Caco-2 (cell line): ENCODE measurements around the gene SRGAP1. TPM values are rescaled to one million over a fixed set of nuclear protein-coding genes. Genes with fewer than 3 reads are reported as not detected.

Experiments
- BruUV-seq: library from RNA; stranded (reverse); fragments of 400-500 nt; replicated peaks from 2 replicates; lab custom pipeline; 2021; lab: Mats Ljungman, UMichigan
- CTCF ChIA-PET: fragments of 300-600 bp; sonication (Branson Sonifier 250); formaldehyde crosslinking; loops from one replicate; lab custom pipeline; 2022; ENCODE audit warnings: antibody characterized with exemption; lab: Charles Lee
- POLR2A ChIA-PET: fragments of 300-600 bp; sonication (Branson Sonifier 250); formaldehyde crosslinking; loops from one replicate; lab custom pipeline; 2022; ENCODE audit warnings: antibody characterized with exemption; lab: Charles Lee
- DNase-seq, 2 experiments: peaks; one replicate each; pipeline versions ENCODE4 v3.0.0 to v3.0.0-alpha.2; 2020 to 2022
- H3K27me3 ChIP-seq: replicated peaks from 2 replicates; pipeline ENCODE4 v1.6.0; 2011; ENCODE audit warnings: low read length; ENCODE audit not compliant: control insufficient read depth, insufficient read depth
- H3K36me3 ChIP-seq: 2 replicates; pipeline ENCODE4 v1.5.1; 2011; ENCODE audit warnings: low read length; ENCODE audit not compliant: control insufficient read depth, insufficient read depth
- H3K4me1 ChIP-seq: fragments of 250-450 bp; sonication (Bioruptor Pico); 2 replicates; pipeline ENCODE4 v1.5.1; 2020; ENCODE audit warnings: mild to moderate bottlenecking
- H3K4me3 ChIP-seq: 2 replicates; pipeline ENCODE4 v1.5.1; 2011; ENCODE audit warnings: low read depth, mild to moderate bottlenecking, control low read depth, low read length
- H3K9me3 ChIP-seq: fragments of 250-450 bp; sonication (Bioruptor Pico); 2 replicates; pipeline ENCODE4 v1.5.1; 2020; ENCODE audit warnings: mild to moderate bottlenecking, moderate library complexity
- H3K27ac Mint-ChIP-seq: one replicate; pipeline ENCODE4 v1.8.0; 2022; ENCODE audit warnings: mixed read lengths; ENCODE audit not compliant: unreplicated experiment
- H3K27me3 Mint-ChIP-seq: one replicate; pipeline ENCODE4 v1.8.0; 2022; ENCODE audit warnings: mixed read lengths; ENCODE audit not compliant: insufficient read depth, unreplicated experiment
- H3K36me3 Mint-ChIP-seq: one replicate; pipeline ENCODE4 v1.8.0; 2022; ENCODE audit warnings: mild to moderate bottlenecking, mixed read lengths; ENCODE audit not compliant: insufficient read depth, unreplicated experiment
- H3K4me1 Mint-ChIP-seq: one replicate; pipeline ENCODE4 v1.8.0; 2022; ENCODE audit warnings: low read depth, mixed read lengths; ENCODE audit not compliant: unreplicated experiment
- H3K4me3 Mint-ChIP-seq: one replicate; pipeline ENCODE4 v1.8.0; 2022; ENCODE audit warnings: mild to moderate bottlenecking, moderate library complexity, mixed read lengths; ENCODE audit not compliant: unreplicated experiment
- H3K9me3 Mint-ChIP-seq: one replicate; pipeline ENCODE4 v1.8.0; 2022; ENCODE audit warnings: mixed read lengths; ENCODE audit not compliant: unreplicated experiment
- intact Hi-C: fragments of 100-400 bp; cut with micrococcal nuclease; formaldehyde crosslinking; loops from one replicate; pipeline ENCODE4 v1.10.0; 2022; ENCODE audit not compliant: unreplicated experiment
- total RNA-seq: library from RNA; stranded (reverse); gene quantifications from 2 replicates; pipeline ENCODE4 v1.2.3, GENCODE V29; 2022
- TF ChIP-seq, protein P1 (sequence below), 2 experiments: fragments of 200-600 bp in 1 of 2; IDR thresholded peaks; 1 replicate in 1 of 2; 2 replicates in 1 of 2; pipeline versions ENCODE4 v1.5.1 to v1.8.0; 2011 to 2022; ENCODE audit warnings: antibody characterized with exemption in 1 of 2, control low read depth in 1 of 2, inconsistent platforms in 1 of 2, low read depth in 1 of 2, low read length in 1 of 2, mild to moderate bottlenecking in 1 of 2, moderate library complexity in 1 of 2; ENCODE audit not compliant: insufficient read depth in 1 of 2, severe bottlenecking in 1 of 2, unreplicated experiment in 1 of 2

SRGAP1 gene
- total RNA-seq, 1 experiment from 2014 or later = 22.1 TPM

DNA sequence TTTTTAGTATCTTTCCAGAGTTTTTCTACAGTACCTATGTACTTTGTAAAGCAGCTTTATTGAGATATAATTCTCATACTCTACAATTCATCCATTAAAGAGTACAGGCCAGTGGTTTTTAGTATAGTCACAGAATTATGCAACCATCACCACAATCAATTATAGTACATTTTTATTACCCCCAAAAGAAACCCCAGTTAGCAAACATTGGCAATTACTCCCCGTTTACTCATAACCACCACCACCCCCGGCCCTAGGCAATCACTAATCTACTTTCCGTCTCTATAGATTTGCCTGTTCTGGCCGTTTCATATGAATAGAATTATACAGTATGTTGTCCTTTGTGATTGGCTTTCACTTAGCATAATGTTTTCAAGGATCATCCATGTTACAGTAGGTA lies 257.8 kb downstream of the SRGAP1 start:
- no peaks in the 10 kb centered on the region for H3K27me3 Mint-ChIP-seq
- no TSS peak for BruUV-seq
- no peak overlapping the region for H3K4me3 ChIP-seq
- ChIA-PET POLR2A (no interaction called here), CTCF (no interaction called here)
- no peak overlapping the region for H3K4me3 Mint-ChIP-seq
- no peaks in the 10 kb centered on the region for H3K4me1 Mint-ChIP-seq
- intact Hi-C loops = no loop called here
- H3K4me1 ChIP-seq = no peaks in the 10 kb centered on the region
- no peaks in the 10 kb centered on the region for H3K36me3 ChIP-seq
- no peaks in the 10 kb centered on the region for H3K9me3 Mint-ChIP-seq
- TF ChIP-seq, protein P1, sequence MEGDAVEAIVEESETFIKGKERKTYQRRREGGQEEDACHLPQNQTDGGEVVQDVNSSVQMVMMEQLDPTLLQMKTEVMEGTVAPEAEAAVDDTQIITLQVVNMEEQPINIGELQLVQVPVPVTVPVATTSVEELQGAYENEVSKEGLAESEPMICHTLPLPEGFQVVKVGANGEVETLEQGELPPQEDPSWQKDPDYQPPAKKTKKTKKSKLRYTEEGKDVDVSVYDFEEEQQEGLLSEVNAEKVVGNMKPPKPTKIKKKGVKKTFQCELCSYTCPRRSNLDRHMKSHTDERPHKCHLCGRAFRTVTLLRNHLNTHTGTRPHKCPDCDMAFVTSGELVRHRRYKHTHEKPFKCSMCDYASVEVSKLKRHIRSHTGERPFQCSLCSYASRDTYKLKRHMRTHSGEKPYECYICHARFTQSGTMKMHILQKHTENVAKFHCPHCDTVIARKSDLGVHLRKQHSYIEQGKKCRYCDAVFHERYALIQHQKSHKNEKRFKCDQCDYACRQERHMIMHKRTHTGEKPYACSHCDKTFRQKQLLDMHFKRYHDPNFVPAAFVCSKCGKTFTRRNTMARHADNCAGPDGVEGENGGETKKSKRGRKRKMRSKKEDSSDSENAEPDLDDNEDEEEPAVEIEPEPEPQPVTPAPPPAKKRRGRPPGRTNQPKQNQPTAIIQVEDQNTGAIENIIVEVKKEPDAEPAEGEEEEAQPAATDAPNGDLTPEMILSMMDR (IDR thresholded peaks at IDR 0.05; ENCODE audit: insufficient read depth in 1 of 2, low read depth in 1 of 2, low read length in 1 of 2, severe bottlenecking in 1 of 2, unreplicated experiment in 1 of 2) = no peak
- no peak for DNase-seq
- H3K9me3 ChIP-seq = no peaks in the 10 kb centered on the region
- H3K27me3 ChIP-seq = no peaks in the 10 kb centered on the region
- H3K27ac Mint-ChIP-seq = no peak overlapping the region
- peaks cover 28% of the 10 kb centered on the region for H3K36me3 Mint-ChIP-seq

DNA sequence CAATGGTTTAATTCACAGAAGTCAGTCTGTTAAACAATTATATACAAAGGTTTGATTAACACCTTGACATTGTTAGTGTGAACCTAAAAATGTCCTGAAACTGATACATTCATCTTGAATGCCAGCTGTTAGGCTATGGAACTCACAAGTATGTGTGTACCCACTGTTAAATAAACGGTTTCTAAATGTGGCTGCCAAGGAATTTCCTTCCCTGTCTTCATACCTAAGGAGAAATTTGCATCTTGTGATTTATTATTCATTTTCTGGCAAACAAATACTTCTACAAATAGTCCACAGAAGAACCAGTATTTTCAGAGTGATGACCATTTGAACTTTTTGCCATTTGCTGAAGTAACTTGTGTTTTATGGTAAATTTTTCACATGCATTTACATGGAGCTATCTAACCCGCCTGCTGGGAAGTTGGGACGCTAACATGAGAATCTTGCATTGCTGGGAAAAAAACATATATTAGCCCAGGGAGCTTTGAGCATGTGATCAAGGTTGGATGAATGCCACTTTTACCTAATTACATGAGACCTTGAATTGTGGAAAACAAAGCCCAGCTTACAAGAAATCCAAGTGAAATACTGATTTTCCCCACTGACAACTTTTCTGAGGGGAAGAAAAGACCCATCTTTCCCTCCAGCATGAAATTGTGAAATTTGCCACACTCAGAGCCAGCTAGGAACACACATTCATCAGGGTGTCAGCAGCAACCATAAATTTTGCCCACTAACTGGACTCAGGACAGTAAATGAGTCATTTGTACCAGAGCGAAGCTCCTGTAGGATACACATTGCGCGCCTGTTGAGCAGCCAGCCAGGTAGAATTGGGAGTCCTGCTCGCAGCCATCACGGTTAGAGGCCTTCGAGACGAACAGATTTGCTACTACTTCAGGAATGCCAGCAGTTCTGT lies 259.6 kb downstream of the SRGAP1 start:
- intact Hi-C loops = no loop called here
- Histone ChIP-seq H3K4me1 (no peaks in the 10 kb centered on the region), H3K9me3 (no peaks in the 10 kb centered on the region), H3K27me3 (no peaks in the 10 kb centered on the region), H3K4me3 (no peak overlapping the region), H3K36me3 (no peaks in the 10 kb centered on the region)
- CTCF ChIA-PET = no interaction called here
- H3K4me1 Mint-ChIP-seq = no peaks in the 10 kb centered on the region
- H3K27me3 Mint-ChIP-seq = no peaks in the 10 kb centered on the region
- no peak overlapping the region for H3K4me3 Mint-ChIP-seq
- no peaks in the 10 kb centered on the region for H3K9me3 Mint-ChIP-seq
- BruUV-seq = no TSS peak
- peaks cover 17% of the 10 kb centered on the region for H3K36me3 Mint-ChIP-seq
- H3K27ac Mint-ChIP-seq = no peak overlapping the region
- DNase-seq = no peak
- TF ChIP-seq, protein P1 (IDR thresholded peaks at IDR 0.05; ENCODE audit: insufficient read depth in 1 of 2, low read depth in 1 of 2, low read length in 1 of 2, severe bottlenecking in 1 of 2, unreplicated experiment in 1 of 2) = no peak
- POLR2A ChIA-PET = no interaction called here

DNA sequence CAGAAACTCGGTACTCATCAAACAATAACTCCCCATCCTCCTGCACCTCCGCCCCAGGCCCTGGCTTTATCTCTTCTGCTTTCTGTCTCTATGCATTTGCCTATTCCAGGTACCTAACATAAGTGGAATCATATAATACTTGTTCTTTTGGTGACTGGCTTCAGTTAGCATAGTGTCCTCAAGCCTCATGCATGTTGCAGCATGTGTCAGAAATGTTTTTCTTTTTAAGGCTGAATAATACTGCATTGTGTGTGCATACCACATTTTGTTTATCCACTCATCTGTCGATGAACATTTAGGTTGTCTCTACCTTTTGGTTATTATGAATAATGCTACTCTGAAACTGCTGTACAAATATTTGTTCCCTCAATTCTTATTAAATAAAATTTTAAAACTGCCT lies 260.5 kb downstream of the SRGAP1 start:
- Histone ChIP-seq H3K4me3 (no peak overlapping the region), H3K36me3 (no peaks in the 10 kb centered on the region), H3K9me3 (no peaks in the 10 kb centered on the region), H3K4me1 (no peaks in the 10 kb centered on the region), H3K27me3 (no peaks in the 10 kb centered on the region)
- no TSS peak for BruUV-seq
- peaks cover 2% of the 10 kb centered on the region for H3K4me1 Mint-ChIP-seq
- no peak overlapping the region for H3K27ac Mint-ChIP-seq
- H3K9me3 Mint-ChIP-seq = no peaks in the 10 kb centered on the region
- H3K27me3 Mint-ChIP-seq = no peaks in the 10 kb centered on the region
- ChIA-PET CTCF (no interaction called here), POLR2A (no interaction called here)
- no peak for DNase-seq
- intact Hi-C loops = no loop called here
- no peak overlapping the region for H3K4me3 Mint-ChIP-seq
- TF ChIP-seq, protein P1 (IDR thresholded peaks at IDR 0.05; ENCODE audit: insufficient read depth in 1 of 2, low read depth in 1 of 2, low read length in 1 of 2, severe bottlenecking in 1 of 2, unreplicated experiment in 1 of 2) = no peak
- H3K36me3 Mint-ChIP-seq = peaks cover 11% of the 10 kb centered on the region
